Choroid plexus epithelial cell (primary cell): ENCODE data around the gene ZFP1.

Experiments used
- DNase-seq: peaks from one replicate; pipeline ENCODE4 v3.0.0-alpha.2; 2010; ENCODE audit warnings: low read depth
- H3K4me3 ChIP-seq: 2 replicates; pipeline ENCODE4 v1.5.1; 2011; ENCODE audit warnings: low read depth, mild to moderate bottlenecking, control low read depth, low read length, moderate library complexity
- CTCF ChIP-seq: conservative IDR thresholded peaks from 2 replicates; pipeline ENCODE4 v1.5.1; 2011; ENCODE audit warnings: low read depth, mild to moderate bottlenecking, control low read depth, inconsistent platforms, low read length, moderate library complexity

Gene ZFP1

DNA sequence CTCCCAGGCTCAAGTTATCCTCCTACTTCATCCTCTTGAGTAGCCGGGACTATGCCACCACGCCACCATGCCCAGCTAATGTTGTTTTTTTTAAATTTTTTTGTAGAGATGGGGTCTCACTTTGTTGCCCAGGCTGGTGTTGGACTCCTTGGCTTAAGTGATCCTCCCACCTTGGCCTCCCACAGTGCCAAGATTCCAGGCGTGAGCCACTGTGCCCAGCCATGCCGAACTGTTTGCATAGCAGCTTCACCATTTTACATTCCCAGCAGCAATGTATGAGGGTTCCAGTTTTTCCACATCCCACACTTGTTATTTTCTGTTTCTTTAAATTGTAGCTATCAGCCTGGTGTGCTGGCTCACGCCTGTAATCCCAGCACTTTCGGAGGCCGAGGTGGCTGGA is 68.3 kb downstream of the ZFP1 start:
- no peak for TF ChIP-seq CTCF
- no peak overlapping the region for H3K4me3 ChIP-seq

DNA sequence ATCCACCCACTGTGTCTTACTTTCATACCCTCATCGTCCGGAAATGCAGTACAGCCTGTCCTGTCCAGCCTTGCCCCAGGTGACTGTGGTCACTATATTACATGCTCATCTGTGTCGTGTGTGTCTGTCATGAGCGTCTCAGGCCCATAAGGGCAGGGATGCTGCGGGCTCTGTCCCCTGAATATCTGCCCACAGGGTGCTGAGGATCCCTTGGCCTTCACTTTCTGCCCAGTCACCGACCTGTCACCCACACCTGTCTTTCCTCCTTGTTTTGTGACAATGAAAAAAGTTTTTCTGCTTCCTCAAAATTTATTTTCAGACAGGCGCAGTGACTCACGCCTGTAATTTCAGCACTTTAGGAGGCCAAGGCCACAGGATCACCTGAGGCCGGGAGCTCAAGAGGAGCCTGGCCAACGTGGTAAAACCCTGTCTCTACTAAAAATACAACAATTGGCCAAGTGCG is 69.1 kb downstream of the ZFP1 start:
- no peak overlapping the region for H3K4me3 ChIP-seq
- TF ChIP-seq CTCF = no peak
- no peak for DNase-seq

More for the DNA sequence above, 68.3 kb downstream of the ZFP1 start:
- DNase-seq = no peak

GRCh38 chr16:75218256-75219076 is 70.1 kb downstream of the ZFP1 start, which contains the start of gene CTRB1:
Gene CTRB1 (plus strand): TSS chr16:75218988. CDS start chr16:75219008, 20 bp downstream.
- DNase-seq = no peak
- H3K4me3 ChIP-seq = no peak within 1 kb of the TSS
- TF ChIP-seq CTCF = no peak

- H3K4me3 ChIP-seq = no peak overlapping the region
Measured at GRCh38 chr16:75219088-75219487, 70.8 kb downstream of the ZFP1 start.

GRCh38 chr16:75219838-75220237 is 71.5 kb downstream of the ZFP1 start:
- TF ChIP-seq CTCF = no peak
- DNase-seq = no peak
- no peak overlapping the region for H3K4me3 ChIP-seq

More at GRCh38 chr16:75219088-75219487, 70.8 kb downstream of the ZFP1 start:
- TF ChIP-seq CTCF = no peak
- DNase-seq = no peak
